ENCODE data around the gene ZNRF1.

ZNRF1 gene

DNA sequence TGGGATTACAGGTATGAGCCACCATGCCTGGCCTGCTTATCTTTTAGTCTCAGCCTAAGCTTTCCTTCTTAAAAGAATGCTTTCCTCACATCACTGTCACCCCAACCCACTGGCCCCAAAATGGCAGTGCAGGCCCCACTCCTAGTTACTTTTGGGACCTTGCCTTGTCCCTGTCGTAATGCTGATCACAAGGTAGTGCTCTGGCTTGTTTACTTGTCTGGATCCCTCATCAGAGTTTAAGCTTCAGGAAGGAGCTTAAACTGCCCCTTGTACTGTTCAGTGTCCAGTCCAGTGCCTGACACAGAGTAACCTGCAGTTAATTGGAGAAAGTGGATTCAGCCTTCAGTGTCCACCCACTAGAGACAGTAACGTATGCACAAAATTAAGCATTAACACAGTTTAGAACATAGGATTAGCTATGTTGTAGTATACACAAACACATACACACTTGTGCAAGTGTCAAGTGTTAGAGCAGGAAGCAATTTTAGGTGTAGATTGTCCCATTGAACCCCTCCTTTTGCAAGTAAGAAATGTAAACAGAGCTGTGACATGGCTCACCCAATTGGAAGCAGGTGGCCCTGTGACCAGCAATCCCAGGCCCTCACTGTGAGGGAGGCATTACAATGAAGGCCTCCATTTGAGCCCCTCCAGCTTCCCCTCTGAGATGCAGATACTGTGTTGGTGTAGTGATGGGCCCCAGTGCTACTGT is 73.6 kb downstream of the ZNRF1 start:
- TF ChIP-seq, protein P1, sequence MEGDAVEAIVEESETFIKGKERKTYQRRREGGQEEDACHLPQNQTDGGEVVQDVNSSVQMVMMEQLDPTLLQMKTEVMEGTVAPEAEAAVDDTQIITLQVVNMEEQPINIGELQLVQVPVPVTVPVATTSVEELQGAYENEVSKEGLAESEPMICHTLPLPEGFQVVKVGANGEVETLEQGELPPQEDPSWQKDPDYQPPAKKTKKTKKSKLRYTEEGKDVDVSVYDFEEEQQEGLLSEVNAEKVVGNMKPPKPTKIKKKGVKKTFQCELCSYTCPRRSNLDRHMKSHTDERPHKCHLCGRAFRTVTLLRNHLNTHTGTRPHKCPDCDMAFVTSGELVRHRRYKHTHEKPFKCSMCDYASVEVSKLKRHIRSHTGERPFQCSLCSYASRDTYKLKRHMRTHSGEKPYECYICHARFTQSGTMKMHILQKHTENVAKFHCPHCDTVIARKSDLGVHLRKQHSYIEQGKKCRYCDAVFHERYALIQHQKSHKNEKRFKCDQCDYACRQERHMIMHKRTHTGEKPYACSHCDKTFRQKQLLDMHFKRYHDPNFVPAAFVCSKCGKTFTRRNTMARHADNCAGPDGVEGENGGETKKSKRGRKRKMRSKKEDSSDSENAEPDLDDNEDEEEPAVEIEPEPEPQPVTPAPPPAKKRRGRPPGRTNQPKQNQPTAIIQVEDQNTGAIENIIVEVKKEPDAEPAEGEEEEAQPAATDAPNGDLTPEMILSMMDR (IDR thresholded peaks at IDR 0.05; ENCODE audit: low read depth, low read length, missing control alignments) = no peak
- no peak overlapping the region for H3K4me3 ChIP-seq (ENCODE audit: low read depth, low read length)
- no peak for DNase-seq (ENCODE audit: low read depth)
- in situ Hi-C loops (cut with HindIII; ENCODE audit: low sequenced_read_pairs) = no loop called here

DNA sequence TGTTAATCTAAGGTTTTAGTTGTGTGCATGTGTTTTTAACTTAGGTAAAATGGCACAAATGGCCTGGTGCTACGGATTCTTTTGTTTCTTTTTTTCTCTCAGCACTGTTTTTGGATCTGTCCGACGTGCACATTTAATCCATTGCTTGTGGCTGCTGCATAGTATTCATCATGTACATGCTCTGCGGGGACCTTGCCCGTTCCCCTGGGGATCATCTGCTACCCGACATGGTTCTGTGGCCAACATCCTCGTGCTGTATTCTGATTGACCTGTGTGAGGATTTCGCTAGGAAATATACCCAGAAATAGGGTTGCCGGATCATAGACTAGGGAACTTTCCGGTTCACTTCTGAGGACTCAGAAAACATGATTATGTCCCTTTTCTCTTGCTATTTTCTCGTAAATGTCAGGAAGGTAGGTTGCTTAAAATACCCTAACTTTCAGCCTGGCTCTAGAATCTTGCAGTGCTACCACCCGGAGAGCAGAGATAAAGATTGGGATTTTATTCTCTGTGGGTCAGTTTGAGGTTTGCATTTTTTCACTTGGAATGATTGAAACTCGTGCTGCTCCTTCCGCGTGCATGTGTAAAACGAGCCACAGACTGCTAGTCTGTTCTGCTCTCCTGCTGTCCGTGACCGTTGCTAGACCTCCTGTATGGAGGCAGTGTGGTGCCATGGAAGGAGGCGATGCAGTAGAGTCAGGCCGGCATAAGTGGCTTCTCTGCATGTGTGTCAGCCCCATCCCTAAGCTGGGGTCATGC is 74.9 kb downstream of the ZNRF1 start:
- no peak overlapping the region for H3K4me3 ChIP-seq (ENCODE audit: low read depth, low read length)
- DNase-seq (ENCODE audit: low read depth) = peak; percentile 27
- in situ Hi-C loops (cut with HindIII; ENCODE audit: low sequenced_read_pairs) = no loop called here
- TF ChIP-seq, protein P1 (IDR thresholded peaks at IDR 0.05; ENCODE audit: low read depth, low read length, missing control alignments) = no peak

DNA sequence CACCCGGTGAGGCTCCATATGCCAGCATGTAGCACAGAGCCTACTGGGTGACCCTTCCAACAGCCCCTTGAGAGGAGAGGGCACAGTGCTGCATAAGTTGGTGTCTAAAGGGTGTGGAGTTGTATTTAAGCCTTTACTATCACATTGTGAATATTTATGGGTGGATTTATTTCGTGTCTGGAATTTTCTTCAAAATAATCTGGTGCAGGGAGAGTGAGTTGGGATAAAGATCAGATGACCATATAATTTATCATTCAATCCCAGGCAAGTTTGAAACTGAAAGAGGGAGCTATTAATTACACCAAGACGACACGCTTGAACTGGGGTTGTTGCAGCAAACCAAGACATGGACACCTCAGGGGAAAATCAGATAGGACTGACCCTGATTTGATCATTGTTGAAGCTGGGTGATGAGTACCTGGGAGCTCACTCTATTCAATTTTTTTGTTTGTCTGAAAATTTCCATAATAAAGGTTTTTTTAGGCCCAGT is 75.5 kb downstream of the ZNRF1 start:
- no peak overlapping the region for H3K4me3 ChIP-seq (ENCODE audit: low read depth, low read length)
- in situ Hi-C loops (cut with HindIII; ENCODE audit: low sequenced_read_pairs) = no loop called here
- no peak for DNase-seq (ENCODE audit: low read depth)
- TF ChIP-seq, protein P1 (IDR thresholded peaks at IDR 0.05; ENCODE audit: low read depth, low read length, missing control alignments) = no peak

DNA sequence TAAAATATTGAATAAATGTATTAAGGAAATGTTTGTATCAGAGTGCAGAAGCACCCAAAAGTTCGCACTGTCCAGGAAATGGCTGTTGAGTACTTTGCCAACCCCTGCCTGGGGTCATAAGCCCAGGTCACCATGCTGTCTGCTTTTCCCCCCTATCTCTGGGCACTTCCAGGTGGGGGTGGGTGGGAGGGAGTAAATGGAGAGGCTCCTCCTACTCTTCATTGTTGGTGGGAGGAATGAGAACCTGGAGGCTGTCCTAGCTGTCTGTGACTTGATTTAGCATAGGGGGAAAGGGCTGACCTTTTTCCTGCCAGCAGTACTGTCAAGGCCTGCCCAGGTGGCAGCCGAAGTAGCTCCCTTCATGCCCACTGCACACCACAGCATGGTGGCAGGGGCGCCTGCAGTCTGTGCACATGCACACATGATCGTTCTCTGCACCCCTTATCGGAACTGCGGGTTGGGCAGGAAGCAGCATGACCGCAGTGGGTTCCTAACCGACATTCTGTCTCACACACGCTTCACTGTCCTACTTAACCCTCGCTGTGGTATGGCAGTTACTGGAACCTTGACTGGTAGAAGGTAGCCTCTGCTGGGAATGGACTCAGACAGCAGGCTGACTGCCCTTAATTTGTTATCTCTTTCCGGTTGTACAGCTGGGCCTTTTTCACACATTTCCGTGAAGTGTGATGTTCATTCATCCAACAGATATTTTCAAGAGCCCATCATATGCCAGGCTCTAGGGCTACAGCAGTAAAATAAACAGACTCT is 76.3 kb downstream of the ZNRF1 start:
- DNase-seq (ENCODE audit: low read depth) = no peak
- H3K4me3 ChIP-seq (ENCODE audit: low read depth, low read length) = no peak overlapping the region
- TF ChIP-seq, protein P1 (IDR thresholded peaks at IDR 0.05; ENCODE audit: low read depth, low read length, missing control alignments) = no peak
- in situ Hi-C loops (cut with HindIII; ENCODE audit: low sequenced_read_pairs) = no loop called here

DNA sequence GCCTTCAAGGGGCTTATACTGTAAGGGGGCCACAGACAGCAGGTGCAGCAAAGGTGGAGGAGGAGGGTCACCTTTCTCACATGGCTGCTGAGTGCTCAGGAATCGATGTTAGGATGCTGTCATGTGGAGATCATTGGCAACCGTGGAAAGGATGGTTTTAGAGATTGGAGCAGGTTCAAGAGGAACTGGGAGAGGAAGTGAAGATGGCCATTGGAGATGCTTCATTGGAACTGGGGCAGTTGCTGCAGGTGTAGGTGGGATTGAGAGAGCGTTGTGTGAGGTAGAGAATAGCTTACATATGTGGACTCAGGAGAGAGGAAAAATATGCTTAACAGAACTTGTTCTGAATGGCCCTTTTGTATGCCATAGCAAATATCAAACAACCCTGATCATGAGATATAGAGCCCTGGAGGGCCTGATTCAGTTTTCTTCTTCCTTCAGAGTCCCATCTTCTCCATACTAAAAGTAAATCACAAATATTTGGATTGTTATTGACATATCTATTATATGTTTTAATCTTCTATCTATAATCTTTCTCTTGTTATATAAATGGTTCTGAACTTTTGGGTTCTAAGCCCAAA is 77.0 kb downstream of the ZNRF1 start:
- DNase-seq (ENCODE audit: low read depth) = no peak
- TF ChIP-seq, protein P1 (IDR thresholded peaks at IDR 0.05; ENCODE audit: low read depth, low read length, missing control alignments) = no peak
- H3K4me3 ChIP-seq (ENCODE audit: low read depth, low read length) = no peak overlapping the region
- in situ Hi-C loops (cut with HindIII; ENCODE audit: low sequenced_read_pairs) = no loop called here

DNA sequence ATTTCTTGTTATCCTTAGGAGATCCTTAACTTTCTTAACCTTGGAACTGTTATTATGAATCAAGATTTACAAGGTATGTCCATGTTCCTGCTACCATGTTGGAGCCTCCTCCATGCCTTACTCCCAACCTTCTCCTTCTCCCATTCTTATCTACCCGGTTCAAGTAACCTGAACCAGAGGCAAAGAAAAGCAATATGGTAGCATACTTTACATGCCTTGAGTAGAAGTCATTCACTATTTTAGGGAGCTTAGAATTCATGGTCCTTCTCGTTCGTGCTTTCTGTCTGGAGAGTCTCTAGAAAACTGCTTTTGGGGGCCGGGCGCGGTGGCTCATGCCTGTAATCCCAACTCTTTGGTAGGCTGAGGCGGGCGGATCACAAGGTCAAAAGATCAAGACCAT is 80.1 kb downstream of the ZNRF1 start:
- no peak overlapping the region for H3K4me3 ChIP-seq (ENCODE audit: low read depth, low read length)
- DNase-seq (ENCODE audit: low read depth) = no peak
- TF ChIP-seq, protein P1 (IDR thresholded peaks at IDR 0.05; ENCODE audit: low read depth, low read length, missing control alignments) = no peak
- in situ Hi-C loops (cut with HindIII; ENCODE audit: low sequenced_read_pairs) = no loop called here
